Panc1 (cell line): ENCODE measurements around the gene DENND4C. TPM values are rescaled to one million over a fixed set of nuclear protein-coding genes. Genes with fewer than 3 reads are reported as not detected.

Experiments used
- ATAC-seq: fragments of 200-7000 bp; cut with Tn5 transposase; 2 replicates; pipeline ENCODE4 v1.9.1; 2020; ENCODE audit warnings: mild to moderate bottlenecking, moderate library complexity
- BruUV-seq: library from RNA; stranded (reverse); fragments of 400-500 nt; replicated peaks from 2 replicates; lab custom pipeline; 2021; lab: Mats Ljungman, UMichigan
- CTCF ChIA-PET: fragments of 300-600 bp; sonication (Branson Sonifier 250); formaldehyde crosslinking; loops from one replicate; lab custom pipeline; 2022; ENCODE audit warnings: antibody characterized with exemption; lab: Charles Lee
- POLR2A ChIA-PET: fragments of 300-600 bp; sonication (Branson Sonifier 250); formaldehyde crosslinking; loops from one replicate; lab custom pipeline; 2022; ENCODE audit warnings: antibody characterized with exemption; lab: Charles Lee
- DNase-seq: peaks from one replicate; pipeline ENCODE4 v3.0.0-alpha.2; 2010; ENCODE audit warnings: low read depth, low spot score
- H3K27ac ChIP-seq: 2 replicates; pipeline ENCODE4 v1.5.1; 2011; ENCODE audit warnings: mild to moderate bottlenecking, low read length, inconsistent platforms
- H3K27me3 ChIP-seq: fragments of 200-500 bp; sonication (Bioruptor generic); 2 replicates; pipeline ENCODE4 v1.6.0; 2014; ENCODE audit warnings: low read length, inconsistent platforms; ENCODE audit not compliant: control insufficient read depth, insufficient read depth
- H3K36me3 ChIP-seq: fragments of 200-500 bp; sonication (Bioruptor generic); 2 replicates; pipeline ENCODE4 v1.5.1; 2014; ENCODE audit warnings: inconsistent platforms, mild to moderate bottlenecking, low read length, moderate library complexity; ENCODE audit not compliant: control insufficient read depth, insufficient read depth
- H3K4me1 ChIP-seq: 2 replicates; pipeline ENCODE4 v1.5.1; 2011; ENCODE audit warnings: inconsistent platforms, mild to moderate bottlenecking, low read length, moderate library complexity; ENCODE audit not compliant: control insufficient read depth, insufficient read depth
- H3K4me3 ChIP-seq, 2 experiments: 2 replicates each; pipeline ENCODE4 v1.5.1; 2011 to 2012; ENCODE audit warnings: low read depth in 2 of 2, low read length in 2 of 2, mild to moderate bottlenecking in 2 of 2, inconsistent platforms in 1 of 2, moderate library complexity in 1 of 2
- H3K9me3 ChIP-seq: fragments of 200-500 bp; sonication (Bioruptor generic); 2 replicates; pipeline ENCODE4 v1.5.1; 2014; ENCODE audit warnings: low read depth, mild to moderate bottlenecking, inconsistent platforms, low read length, moderate library complexity; ENCODE audit not compliant: control insufficient read depth, insufficient read depth
- CTCF ChIP-seq: fragments of 450-650 bp; IDR thresholded peaks from 2 replicates; pipeline ENCODE4 v1.5.1; 2017; ENCODE audit warnings: mild to moderate bottlenecking
- POLR2AphosphoS5 ChIP-seq: IDR thresholded peaks from 2 replicates; pipeline ENCODE4 v1.6.1; 2012; ENCODE audit warnings: mild to moderate bottlenecking, low read depth, low read length, moderate library complexity
- REST ChIP-seq, 2 experiments: IDR thresholded peaks; 2 replicates each; pipeline ENCODE4 v1.6.1; 2011 to 2012; ENCODE audit warnings: low read depth in 2 of 2, control low read depth in 1 of 2, low read length in 1 of 2, mild to moderate bottlenecking in 1 of 2, moderate library complexity in 1 of 2; ENCODE audit not compliant: insufficient read depth in 1 of 2
- SIN3A ChIP-seq: IDR thresholded peaks from 2 replicates; pipeline ENCODE4 v1.6.1; 2012; ENCODE audit warnings: low read depth, mild to moderate bottlenecking, low read length, moderate library complexity, borderline replicate concordance; ENCODE audit not compliant: insufficient read depth
- TCF7L2 ChIP-seq: IDR thresholded peaks from 2 replicates; pipeline ENCODE4 v1.6.1; 2011; ENCODE audit warnings: mild to moderate bottlenecking, low read depth, low read length, inconsistent platforms
- in situ Hi-C: cut with HindIII; loops from 2 replicates; pipeline ENCODE4 v1.10.0; 2016; ENCODE audit warnings: low sequenced_read_pairs, low pct_unique_long_range_greater_than_20kb
- intact Hi-C: fragments of 100-400 bp; cut with micrococcal nuclease; formaldehyde crosslinking; loops from one replicate; pipeline ENCODE4 v1.10.0; 2022; ENCODE audit not compliant: unreplicated experiment
- total RNA-seq: library from RNA; stranded (reverse); gene quantifications from one replicate; pipeline ENCODE4 v1.2.1, GENCODE V29; 2021; ENCODE audit not compliant: unreplicated experiment

DENND4C gene
- total RNA-seq, 1 experiment from 2014 or later: 10.5 TPM

- in situ Hi-C loops: no loop called here
- peaks cover 6% of the 10 kb centered on the region for H3K4me1 ChIP-seq
- peak overlapping the region in 1 of 2 experiments; percentile 59; a peak in 3 of 4 replicates for H3K4me3 ChIP-seq
- DNase-seq (no peak), ATAC-seq (no peak)
- H3K27ac ChIP-seq: no peak overlapping the region
- POLR2A ChIA-PET: interaction anchor here (0.7 kb wide), 1 partner anchor 12 kb away, joined by 4 read pairs; no protein-coding TSS in a partner anchor
- H3K36me3 ChIP-seq: no peaks in the 10 kb centered on the region
- H3K27me3 ChIP-seq: no peaks in the 10 kb centered on the region
- TF ChIP-seq POLR2AphosphoS5 (no peak), TCF7L2 (no peak), SIN3A (no peak), REST (IDR thresholded peaks at IDR 0.05; ENCODE audit: insufficient read depth in 1 of 2, low read depth in 2 of 2, low read length in 1 of 2) (no peak), CTCF (no peak)
- CTCF ChIA-PET: no interaction called here
- no peaks in the 10 kb centered on the region for H3K9me3 ChIP-seq
- intact Hi-C loops: no loop called here
- BruUV-seq: no TSS peak
Observed at GRCh38 chr9:19232823-19233194, 2.3 kb downstream of the DENND4C start.

DNA sequence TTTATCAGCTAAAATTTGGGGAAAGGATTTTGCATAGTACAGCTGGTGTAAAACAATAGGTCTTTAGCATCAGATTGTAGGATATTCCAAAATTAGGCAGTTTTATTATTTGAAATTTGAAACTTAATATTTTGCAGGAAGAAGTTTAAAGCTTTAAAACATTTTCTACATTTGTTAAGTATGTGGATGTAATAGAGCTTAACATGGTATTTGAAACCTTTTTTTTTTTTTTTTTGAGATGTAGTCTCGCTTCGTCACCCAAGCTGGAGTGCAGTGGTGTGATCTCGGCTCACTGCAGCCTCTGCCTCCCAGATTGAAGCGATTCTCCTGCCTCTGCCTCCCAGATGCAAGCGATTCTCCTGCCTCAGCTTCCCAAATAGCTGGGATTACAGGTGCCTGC, 2.9 kb downstream of the DENND4C start:
- in situ Hi-C loops (no loop called here), intact Hi-C loops (no loop called here)
- DNase-seq (no peak), ATAC-seq (no peak)
- no peaks in the 10 kb centered on the region for H3K27me3 ChIP-seq
- H3K27ac ChIP-seq: no peak overlapping the region
- H3K4me3 ChIP-seq: no peak overlapping the region
- BruUV-seq: no TSS peak
- ChIA-PET POLR2A (no interaction called here), CTCF (no interaction called here)
- H3K4me1 ChIP-seq: peaks cover 6% of the 10 kb centered on the region
- no peaks in the 10 kb centered on the region for H3K36me3 ChIP-seq
- H3K9me3 ChIP-seq: no peaks in the 10 kb centered on the region
- TF ChIP-seq REST (IDR thresholded peaks at IDR 0.05; ENCODE audit: insufficient read depth in 1 of 2, low read depth in 2 of 2, low read length in 1 of 2) (no peak), CTCF (no peak), POLR2AphosphoS5 (no peak), TCF7L2 (no peak), SIN3A (no peak)
